ENCODE data around the gene KCNA3. TPM values are rescaled to one million over a fixed set of nuclear protein-coding genes. Genes with fewer than 3 reads are reported as not detected.

KCNA3 gene
- total RNA-seq: 3.5 TPM

GRCh38 chr1:110674337-110675059, at the start of gene KCNA3:
Gene KCNA3 (minus strand): TSS chr1:110674940. CDS start chr1:110674809, 131 bp downstream.
- no peak for DNase-seq (ENCODE audit: low spot score)

GRCh38 chr1:110722807-110723206, 48.1 kb upstream of the KCNA3 start:
- no peak for DNase-seq (ENCODE audit: low spot score)

- DNase-seq (ENCODE audit: low spot score): no peak
These were observed 45.2 kb upstream of the KCNA3 start for GRCh38 chr1:110719908-110720307.

GRCh38 chr1:110718452-110718851, 43.7 kb upstream of the KCNA3 start:
- DNase-seq (ENCODE audit: low spot score): no peak

GRCh38 chr1:110717179-110717578, 42.4 kb upstream of the KCNA3 start:
- no peak for DNase-seq (ENCODE audit: low spot score)

- DNase-seq (ENCODE audit: low spot score): no peak
These were observed 39.7 kb upstream of the KCNA3 start for GRCh38 chr1:110714374-110714995.

- no peak for DNase-seq (ENCODE audit: low spot score)
These were observed 38.5 kb upstream of the KCNA3 start for GRCh38 chr1:110713221-110713620.

- no peak for DNase-seq (ENCODE audit: low spot score)
These were observed 35.6 kb upstream of the KCNA3 start for GRCh38 chr1:110710314-110710713.

- no peak for DNase-seq (ENCODE audit: low spot score)
These were observed 34.3 kb upstream of the KCNA3 start for GRCh38 chr1:110708974-110709440.

GRCh38 chr1:110707232-110707631, 32.5 kb upstream of the KCNA3 start:
- DNase-seq (ENCODE audit: low spot score): no peak

GRCh38 chr1:110706621-110707020, 31.9 kb upstream of the KCNA3 start:
- DNase-seq (ENCODE audit: low spot score): no peak

- DNase-seq (ENCODE audit: low spot score): no peak
These were observed 27.5 kb upstream of the KCNA3 start for GRCh38 chr1:110702260-110702659.

GRCh38 chr1:110700767-110701166, 26.0 kb upstream of the KCNA3 start:
- DNase-seq (ENCODE audit: low spot score): no peak

- no peak for DNase-seq (ENCODE audit: low spot score)
These were observed 22.9 kb upstream of the KCNA3 start for GRCh38 chr1:110697606-110698005.

GRCh38 chr1:110696818-110697217, 22.1 kb upstream of the KCNA3 start:
- no peak for DNase-seq (ENCODE audit: low spot score)

- DNase-seq (ENCODE audit: low spot score): no peak
These were observed 16.1 kb upstream of the KCNA3 start for GRCh38 chr1:110690709-110691365.

GRCh38 chr1:110689868-110690267, 15.1 kb upstream of the KCNA3 start:
- DNase-seq (ENCODE audit: low spot score): no peak

GRCh38 chr1:110688514-110688913, 13.8 kb upstream of the KCNA3 start:
- no peak for DNase-seq (ENCODE audit: low spot score)

- DNase-seq (ENCODE audit: low spot score): no peak
These were observed 12.5 kb upstream of the KCNA3 start for GRCh38 chr1:110687250-110687649.

- no peak for DNase-seq (ENCODE audit: low spot score)
These were observed 11.4 kb upstream of the KCNA3 start for GRCh38 chr1:110686188-110686587.

- no peak for DNase-seq (ENCODE audit: low spot score)
These were observed 9.8 kb upstream of the KCNA3 start for GRCh38 chr1:110684491-110684890.

- no peak for DNase-seq (ENCODE audit: low spot score)
These were observed 8.2 kb upstream of the KCNA3 start for GRCh38 chr1:110682898-110683297.

All from mucosa of gallbladder (tissue), 1 donor.